ENCODE results near the gene FAM118A. TPM values are rescaled to one million over a fixed set of nuclear protein-coding genes. Genes with fewer than 3 reads are reported as not detected.
"Not testable (repeated sequence)": the region's sequence is repeated elsewhere in the genome, so short reads cannot be mapped to it uniquely, and the experiment has no call there.

FAM118A gene
- total RNA-seq, 1 donor from 2014 or later = 25.8 TPM

DNA sequence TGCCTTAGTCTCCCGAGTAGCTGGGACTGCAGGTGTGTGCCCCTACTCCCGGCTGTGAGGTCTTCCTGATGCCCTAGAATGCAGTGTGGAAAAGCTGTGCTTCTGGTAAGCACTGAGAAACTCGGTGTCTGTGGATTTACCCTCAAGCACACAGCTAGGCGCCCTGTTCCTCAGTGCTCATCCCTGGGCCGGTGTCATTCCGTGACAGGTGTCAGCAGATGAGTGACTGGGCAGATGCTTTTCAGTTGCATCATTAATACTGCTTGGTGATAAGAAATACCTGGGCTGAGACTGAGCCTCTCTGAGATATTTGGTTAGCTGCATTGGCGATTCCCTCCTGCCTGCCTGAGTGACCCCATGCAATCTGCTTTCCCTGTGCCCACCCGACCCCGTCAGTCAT, 21.8 kb downstream of the FAM118A start:
- DNase-seq = no peak

DNA sequence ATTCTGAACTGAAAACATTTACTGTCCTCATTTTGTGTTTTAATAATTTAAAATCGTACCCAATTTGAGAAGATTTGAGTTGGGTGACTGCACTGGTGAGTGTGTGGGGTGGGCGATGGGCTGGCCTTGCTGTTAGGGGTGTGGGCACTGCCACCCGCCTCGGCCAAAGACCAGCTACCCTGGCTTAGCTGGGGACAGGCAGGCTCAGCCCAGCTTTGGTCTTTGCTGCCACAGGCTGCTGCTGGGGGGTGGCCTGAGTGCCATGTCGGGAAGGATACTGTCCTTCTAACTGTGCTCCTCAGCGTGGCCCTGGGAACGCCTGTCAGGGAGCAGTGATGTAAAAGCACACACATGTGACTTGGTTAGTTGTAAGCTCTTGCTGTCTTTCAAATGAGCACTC, 22.3 kb downstream of the FAM118A start:
- DNase-seq = no peak

DNA sequence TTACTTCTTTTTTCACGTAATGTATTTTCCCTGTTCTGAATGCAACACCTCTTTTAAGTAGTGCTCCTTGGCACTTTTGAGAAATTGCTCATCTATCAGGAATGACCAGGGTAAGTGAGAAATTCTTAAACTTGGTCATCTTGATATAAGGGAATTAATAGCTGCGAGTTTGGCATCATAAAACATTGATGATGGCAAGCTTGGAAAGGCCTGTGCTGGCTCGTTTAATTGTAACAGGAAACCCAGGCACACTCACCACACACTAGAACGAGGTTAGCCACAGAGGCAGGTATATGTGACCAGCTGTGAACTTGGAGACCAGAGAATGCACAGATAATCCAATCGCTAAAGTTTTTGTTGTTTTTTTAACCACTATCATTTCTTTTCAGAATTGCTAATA, 24.3 kb downstream of the FAM118A start:
- no peak for DNase-seq

DNA sequence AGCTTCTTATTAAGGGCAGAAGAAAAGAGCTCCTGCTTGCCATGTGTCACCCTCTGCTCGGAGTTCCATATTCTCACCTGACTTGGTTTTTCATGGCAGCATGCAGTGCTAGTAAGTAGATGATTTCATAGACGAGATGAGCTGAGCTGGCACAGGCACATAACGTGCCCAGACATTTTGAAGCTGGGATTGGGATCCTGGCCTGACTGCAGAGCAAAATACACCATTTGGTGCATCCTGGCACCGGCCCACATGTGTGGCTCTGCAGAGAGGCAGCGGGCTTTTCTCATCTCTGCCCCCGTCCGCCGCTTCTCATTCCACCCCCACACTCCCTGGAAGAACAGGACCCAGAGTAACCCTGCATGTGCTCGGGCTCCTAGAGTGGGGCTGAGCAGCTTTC, 24.8 kb downstream of the FAM118A start:
- peak; percentile 48 for DNase-seq

DNA sequence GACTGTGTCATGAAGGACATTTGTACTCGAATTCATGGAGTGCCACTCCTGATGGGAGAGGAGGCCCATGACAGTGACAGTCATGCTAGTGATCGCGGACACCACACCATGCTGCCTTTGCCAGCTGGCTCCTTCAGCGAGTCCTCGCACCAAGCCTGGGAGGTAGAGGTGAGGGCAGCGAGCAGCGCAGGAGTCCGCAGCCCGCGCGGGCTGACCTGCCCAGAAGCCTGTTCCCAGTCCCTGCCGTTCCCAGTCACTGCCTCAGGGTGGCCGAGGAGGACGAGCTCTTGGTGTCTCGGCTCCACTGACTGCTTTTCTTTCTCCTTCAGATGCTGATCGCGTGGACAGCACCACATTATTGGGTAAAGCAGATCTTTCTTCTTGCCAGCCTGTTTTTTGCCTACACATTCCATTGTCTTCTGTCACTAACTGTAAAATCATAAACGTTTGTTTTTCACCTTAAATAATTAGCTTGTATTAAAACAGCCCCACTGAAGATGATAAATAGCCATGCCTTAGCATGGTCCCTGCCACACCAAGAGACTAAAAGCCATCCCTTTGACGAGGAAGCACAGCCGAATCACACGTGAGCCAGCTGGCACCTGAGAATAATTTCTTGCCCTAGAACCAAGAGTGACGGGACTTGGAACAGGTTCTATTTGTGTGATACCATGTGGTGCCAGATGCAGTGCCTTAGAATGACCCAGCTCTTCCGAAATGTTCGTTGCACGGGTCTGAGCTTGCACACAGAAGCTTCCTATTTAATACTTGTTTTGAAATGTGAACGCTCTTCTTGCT, 25.5 kb downstream of the FAM118A start:
- DNase-seq = peak; percentile 50

DNA sequence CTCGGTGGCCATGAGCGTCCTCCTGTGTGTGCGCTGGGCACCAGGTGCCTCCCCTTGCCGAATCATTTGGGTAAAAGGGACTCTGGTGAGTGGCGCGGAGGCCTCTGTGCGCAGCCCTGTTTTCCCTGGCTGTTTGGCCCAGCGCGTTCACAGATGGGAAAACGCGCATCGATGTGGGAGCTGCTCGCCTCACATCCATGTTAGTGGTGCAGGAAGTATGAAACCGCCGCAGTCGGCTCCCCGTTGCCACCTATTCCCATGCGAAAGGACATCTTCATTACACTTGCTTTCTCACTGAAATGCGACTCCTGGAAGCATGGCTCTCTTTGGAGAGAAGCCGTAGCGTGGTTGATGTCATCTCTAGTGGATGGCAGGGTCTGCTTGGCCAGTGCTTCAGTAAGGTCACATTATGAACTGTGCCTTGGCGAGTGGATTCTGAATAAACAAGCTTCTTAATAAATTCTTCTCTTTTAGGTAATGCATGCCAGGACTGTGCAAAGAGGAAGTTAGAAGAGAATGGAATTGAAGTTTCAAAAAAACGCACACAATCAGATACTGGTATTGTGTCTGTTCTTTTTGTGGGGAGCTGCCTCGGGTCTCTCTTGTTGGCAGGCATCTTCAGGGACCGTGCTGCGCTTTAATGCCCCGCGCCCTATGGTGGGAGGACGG, 26.3 kb downstream of the FAM118A start:
- DNase-seq = no peak

DNA sequence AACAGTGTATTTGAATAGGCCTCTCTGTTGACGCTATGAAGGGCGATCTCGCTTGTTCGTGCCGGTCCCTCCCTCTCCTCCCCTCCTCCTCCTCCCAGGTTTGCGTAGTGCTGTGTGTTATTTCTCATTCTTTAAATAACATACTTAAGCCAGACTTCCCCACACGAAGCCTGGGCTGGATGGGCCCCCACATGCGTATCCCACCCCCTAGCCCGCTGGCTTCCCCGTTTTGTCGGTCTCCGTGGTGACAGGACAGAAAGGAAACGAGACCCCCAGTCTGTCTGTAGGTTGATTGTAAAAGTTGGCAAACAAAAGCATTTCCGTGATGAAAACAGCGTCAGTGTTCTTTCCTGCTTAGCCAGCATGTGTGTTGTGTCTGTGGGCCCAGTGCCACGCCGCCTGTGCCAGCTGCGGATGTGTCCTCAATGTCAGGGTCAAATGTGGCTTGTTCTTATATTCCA, 27.3 kb downstream of the FAM118A start:
- peak; percentile 91 for DNase-seq

DNA sequence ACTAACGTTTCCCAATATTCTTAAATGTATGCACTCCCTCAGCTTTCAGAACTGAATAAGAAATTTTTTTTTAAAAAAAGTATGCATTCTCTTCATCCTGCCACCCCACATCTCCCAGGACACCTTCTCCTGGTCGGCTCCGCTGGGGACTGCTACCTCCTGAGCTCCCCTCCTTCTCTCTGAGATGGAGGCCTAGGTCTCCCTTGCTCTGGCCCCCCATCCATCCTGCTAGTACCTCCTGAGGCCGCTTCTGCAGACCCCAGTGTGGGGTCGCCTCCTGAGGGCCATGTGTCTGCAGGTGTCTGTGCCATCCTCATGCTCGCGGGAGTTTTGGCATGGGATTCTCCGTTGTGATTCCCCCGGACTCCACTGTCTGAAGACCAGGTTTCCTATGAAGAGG, 27.8 kb downstream of the FAM118A start:
- no peak for DNase-seq

DNA sequence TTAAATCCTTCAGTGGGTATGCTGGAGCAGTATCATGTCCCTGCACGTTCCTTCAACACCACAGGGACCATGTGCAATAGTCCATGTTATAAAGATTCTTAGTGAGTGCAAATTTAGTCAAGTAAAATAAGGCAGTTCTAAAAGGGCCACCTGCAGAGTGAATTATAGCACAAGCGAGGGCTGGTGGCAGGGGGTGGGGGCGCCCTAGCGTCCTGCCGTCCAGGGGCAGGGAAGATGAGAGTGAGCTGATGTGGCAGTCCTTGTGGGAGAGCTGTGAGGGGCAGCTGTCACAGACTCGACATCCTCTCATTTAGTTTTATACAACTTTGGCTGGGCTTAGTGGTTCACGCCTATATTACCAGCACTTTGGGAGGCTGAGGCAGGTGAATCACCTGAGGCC, 29.1 kb downstream of the FAM118A start:
- DNase-seq = no peak

DNA sequence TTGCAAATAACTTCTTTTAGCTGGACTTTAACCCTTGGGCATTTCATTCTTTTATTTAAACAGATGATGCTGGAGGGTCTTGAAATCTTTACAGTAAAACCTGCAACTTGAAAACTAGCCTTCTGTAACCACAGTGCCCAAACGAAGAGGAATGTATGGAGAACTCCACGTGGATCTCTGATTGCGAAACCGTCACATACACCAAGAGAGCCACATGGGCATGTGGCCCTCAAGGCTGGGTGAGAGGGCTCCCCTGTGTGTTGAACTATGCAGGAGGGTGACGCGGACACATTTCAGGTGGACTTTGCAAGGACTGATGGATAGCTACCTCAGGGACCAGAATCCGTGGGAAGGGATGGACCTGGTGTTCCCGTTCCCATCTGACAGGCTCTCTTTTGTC, 30.6 kb downstream of the FAM118A start:
- no peak for DNase-seq

DNA sequence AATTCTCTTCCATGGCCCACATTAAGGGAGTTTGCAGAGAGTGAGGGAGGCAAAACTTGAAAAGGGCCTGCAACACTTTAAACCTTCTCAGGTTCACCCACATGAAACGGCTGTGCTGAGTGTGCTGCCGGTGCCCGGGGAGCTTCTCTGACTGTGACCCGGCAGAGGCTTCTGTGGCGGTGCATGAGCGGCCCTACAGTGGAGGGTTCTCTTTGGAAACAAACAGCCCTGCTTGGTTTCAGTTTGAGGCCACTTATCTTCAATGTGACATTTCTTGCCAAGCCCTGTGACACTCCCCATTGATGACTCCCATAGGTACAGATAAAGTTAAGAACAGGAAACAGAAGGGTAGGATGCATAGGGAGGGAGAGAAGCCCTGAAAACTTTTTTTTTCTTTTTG, 31.8 kb downstream of the FAM118A start:
- no peak for DNase-seq

DNA sequence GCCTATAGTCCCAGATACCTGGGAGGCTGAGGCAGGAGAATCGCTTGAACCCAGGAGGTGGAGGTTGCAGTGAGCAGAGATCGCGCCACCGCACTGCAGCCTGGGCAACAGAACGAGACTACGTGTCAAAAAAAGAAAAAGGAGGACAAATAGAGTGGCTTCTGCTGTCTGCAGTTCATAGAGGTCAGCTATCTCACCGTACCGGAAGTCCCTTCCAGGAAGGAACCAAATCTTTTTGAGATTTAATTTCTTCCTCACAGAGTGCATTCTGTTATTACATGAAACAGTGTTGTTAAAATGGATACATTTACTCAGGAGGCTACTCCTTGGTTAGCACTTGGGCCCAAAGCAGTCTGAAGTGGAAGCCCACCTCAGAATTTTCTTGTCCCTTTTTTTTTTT, 33.4 kb downstream of the FAM118A start:
- DNase-seq = no peak

DNA sequence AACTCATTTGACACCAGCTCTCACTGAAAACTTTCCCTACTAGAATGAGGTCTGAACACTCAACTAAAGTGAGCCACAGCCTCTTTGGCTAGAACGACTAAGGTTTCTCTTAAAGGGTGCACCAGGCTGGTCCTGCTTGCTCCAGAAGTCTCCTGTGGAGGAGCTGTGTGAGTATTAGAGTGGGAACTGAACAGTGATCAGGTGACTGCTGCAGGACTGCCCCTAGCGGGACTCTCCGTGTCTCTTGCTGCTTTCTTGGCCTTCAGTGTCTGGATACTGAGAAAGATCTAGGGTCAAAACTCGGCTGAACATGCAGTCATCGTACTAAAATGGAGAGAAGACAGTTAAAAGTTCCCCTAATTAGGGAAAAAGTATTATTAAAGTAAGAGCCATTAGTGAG, 34.6 kb downstream of the FAM118A start:
- DNase-seq = no peak

DNA sequence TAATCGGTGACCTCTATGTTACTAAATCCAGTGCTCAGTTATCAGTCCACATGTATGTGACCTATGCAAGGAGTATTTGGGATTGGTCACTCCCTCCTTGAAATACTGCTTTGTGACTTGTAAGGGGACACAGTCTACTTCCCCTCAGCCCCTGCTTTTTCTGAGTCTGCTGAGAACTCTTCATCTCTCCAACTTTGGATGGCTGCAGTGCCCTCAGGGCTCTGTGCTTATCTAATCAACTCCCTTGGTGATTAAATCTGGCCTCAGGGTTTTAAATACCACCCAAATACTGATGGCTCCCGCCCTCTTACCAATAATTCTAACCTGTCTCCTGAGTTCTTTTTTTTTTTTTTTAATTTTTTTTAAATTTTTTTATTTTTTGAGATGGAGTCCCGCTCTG, 40.2 kb downstream of the FAM118A start:
- no peak for DNase-seq

DNA sequence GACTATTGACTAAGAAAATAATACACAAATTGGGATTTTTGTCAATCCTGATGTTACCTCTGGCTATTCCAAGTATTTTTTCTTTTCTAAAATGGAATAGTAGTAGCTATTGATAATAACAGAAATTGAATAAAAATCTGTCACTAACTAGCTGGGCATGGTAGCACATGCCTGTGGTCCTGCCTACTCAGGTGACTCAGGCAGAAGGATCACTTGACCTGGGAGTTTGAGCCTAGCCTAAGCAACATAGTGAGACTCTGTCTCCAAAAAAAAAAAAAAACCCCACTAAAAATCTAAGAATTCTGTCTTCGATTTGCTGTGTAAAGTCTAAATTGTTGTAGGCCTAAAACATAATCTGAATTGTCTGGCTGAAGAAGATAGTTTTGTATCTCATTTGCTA, 42.2 kb downstream of the FAM118A start:
- no peak for DNase-seq

DNA sequence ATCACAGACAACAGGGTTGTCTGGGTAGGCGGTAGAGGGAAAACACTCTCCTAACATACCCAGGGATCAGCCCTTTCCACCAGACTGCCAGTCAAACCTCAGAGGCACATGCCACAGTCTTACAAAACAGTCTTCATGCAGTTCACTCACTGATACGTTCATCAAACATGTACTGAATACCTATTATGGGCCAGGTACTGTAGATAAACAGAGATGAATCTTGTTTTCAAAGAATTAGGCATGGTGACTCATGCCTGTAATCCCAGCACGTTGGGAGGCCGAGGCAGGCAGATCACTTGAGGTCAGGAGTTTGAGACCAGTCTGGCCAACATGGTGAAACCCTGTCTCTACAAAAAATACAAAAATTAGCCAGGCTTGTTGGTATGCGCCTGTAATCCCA, 43.0 kb downstream of the FAM118A start:
- not testable (repeated sequence) for DNase-seq

DNA sequence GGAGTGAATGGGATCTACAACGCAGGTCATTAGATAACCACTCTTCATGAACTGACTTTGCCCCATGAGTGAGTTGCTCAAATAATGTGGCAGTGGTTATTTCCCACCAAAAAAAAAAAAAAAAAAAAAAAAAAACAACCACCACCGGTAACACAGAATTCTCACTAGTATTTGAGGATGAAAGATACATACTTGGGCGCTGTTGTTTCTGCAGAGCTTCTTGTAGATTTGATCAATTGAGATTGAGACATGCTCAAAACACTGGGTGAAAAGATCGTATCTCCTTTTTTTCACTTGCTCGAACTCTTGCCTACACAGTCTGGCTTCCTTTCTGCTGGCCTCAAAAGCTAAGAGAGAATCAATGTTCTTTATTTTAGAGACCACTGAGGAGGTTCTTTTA, 44.1 kb downstream of the FAM118A start:
- no peak for DNase-seq

DNA sequence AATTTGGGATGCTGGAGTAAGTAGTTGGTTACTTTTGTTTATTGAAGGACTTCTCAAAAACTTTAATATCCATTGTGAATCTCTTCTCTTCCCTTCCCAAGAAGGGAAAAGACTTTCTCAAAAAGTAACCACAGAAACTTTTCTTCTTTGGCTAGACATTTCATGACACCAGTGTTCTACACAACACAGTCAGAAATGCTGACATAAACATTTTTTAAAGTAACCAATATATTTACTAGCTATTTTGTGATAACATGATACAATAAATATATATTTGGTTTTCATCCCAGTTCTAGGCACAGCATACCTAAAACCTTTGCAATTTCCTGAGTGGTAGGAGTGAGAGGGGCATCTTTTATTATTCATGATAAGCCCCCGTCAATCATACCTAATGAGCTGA, 47.8 kb downstream of the FAM118A start:
- DNase-seq = no peak

DNA sequence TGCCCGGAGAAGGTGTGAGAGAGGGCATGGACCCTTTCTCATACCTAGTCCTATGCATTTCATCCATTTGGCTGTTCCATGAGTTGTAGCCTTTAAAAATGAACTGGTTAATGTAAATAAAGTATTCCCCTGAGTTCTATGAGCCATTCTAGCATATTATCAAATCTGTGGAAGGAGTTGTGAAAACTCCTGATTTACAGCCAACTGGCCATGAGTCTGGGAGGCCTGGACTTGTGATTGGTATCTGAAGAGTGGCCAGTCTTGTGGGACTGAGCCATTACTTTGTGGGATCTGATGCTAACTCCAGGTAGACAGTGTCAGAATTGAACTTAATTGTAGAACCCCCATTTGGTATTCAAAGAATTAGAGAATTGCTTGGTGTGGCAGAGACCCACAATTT, 48.4 kb downstream of the FAM118A start:
- no peak for DNase-seq

DNA sequence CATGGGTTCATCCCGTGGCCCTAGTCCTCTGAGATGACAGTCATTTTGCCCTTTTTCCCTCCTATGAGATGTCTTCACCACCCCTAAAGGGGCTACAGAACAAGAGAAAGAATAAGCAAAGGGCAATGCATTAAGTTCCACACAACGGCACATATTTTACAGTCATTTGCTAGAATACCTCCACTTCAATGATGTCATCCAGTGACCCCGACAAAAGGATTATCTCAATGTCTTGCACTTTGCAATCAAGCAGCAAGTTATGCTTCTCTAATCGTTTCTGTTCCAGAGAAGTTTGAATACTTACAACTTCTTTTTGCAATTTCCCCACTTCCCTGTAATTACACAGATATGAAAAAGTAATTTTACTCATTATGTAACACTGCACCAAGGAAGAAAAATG, 49.9 kb downstream of the FAM118A start:
- DNase-seq = no peak

DNA sequence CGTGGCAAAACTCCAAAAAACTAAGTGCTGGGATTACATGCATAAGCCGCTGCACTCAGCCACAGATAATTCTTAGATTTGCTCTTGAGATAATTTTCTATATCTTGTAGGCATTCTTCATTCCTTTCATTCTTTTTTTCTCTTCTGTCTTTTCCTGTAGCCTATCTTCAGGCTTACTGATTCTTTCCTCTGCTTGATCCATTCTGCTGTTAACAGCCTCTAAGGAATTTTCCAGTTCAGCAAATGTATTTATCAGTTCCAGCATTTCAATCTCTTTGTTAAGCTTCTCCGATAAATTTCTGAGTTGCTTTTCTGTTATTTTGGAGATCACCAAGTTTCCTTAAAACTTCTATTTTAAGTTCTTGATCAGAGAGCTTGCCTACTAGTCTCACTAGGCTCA, 57.0 kb downstream of the FAM118A start:
- DNase-seq = no peak

DNA sequence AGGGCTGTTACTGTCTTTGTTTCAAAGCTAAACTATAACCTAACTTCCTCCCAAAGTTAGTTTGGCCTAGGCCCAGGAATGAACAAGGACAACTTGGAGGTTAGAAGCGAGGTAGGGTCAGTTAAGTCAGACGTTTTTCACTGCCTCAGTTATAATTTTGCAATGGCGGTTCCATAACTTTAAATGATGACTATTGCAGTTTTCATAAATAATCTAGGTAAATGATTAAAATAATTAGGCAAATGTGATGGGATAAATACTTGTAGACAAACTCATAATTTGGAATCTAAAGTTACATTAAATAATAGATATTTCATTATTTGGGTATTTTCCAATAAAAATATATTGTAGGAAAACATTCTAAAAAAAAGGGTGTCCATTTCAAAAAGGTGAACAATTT, 63.9 kb downstream of the FAM118A start:
- not testable (repeated sequence) for DNase-seq

DNA sequence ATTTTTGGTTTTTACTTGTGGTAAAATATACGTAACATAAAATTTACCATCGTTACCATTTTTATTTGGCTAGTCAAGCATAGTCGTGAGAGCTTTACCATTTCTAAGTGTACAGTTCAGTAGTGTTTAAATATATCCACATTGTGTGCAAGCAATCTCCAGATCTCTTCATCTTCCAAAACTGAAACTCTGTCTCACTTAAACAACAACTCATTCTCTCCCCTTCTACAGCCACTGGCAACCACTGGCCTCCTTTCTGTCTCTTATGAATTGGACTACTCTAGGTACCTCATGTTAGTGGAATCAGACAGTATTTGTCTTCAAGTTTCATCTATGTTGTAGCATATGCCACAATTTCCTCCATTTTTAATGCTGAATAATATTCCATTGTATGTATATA, 66.3 kb downstream of the FAM118A start:
- no peak for DNase-seq

DNA sequence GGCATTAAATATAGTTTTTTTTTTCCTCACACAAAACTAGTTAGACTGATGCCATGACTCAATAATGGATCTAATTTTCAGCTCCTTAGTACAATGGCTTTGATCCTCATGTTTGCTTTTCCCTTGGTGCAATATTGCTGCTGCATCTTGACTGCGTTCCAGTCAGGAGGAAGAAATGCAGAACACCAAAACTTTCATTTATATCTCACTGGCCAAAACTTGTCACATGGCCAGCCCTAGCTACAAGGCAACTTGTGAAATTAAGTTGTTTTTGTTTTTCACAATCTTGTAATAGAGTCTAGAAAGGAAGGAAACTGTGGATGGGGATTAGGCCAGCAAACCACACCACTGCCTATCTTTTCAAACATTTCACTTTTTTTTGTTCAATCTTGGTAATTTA, 67.0 kb downstream of the FAM118A start:
- DNase-seq = peak; percentile 1
